HK-2 (cell line): Measurements from ENCODE around the gene TTC34.
"Not testable (repeated sequence)": the region's sequence is repeated elsewhere in the genome, so short reads cannot be mapped to it uniquely, and the experiment has no call there.

ENCODE experiments used
- DNase-seq: peaks from one replicate; pipeline ENCODE4 v3.0.0-alpha.2; 2018; ENCODE audit not compliant: unreplicated experiment

Gene TTC34

DNA sequence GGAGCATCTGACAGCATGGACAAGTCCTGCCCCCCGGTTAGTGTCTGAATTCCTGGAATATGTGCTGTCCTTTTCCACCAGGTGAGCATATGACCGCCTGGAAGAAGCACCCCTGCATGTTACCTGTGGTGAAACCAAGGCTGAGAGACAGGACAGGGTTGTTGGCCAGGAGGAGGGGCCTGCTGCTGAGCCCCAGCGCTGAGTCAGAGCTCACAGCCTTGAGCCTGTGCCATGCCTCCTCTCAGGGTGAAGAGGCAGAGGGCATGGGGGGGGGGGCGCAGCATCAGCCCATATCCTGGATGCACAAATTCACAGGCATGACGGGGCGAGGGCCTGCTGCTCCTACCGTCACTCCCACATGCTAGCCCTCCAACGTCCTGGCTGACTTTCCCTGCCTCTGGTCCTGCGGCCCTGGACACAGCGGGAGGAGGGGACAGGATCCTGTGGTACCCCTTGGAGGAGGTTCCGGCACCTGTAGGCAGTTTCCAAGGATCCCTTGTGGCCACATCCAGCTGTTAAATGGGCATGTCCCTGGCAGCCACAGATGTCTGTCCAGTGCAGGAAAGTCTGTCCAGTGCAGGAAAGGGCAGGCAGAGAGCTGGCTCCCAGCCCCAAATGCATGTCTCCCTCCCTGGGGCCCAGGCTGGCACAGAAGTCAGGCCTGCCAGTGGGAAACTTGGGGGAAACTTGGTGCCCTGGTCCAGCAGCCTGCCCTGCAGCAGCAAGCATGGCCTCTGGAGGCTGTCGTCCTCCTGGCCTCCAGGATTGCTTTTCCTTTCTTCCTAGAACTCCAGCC, 23.9 kb downstream of the TTC34 start:
- no peak for DNase-seq

DNA sequence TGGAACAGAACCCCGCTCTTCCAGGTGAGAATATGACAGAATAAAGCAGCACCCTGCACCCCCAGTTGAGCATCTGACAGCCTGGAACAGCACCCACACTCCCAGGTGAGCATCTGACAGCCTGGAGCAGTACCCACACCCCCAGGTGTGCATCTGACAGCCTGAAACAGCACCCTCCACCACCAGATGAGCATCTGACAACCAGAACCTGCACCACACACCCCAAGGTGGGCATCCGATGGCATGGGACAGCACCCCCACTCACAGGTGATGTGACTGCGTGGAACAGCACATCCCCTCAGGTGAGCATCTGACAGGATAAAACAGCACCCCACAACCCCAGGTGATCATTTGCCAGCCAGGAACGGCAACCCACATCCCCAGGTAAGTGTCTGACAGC, 26.2 kb downstream of the TTC34 start:
- DNase-seq, result not testable (repeated sequence)

DNA sequence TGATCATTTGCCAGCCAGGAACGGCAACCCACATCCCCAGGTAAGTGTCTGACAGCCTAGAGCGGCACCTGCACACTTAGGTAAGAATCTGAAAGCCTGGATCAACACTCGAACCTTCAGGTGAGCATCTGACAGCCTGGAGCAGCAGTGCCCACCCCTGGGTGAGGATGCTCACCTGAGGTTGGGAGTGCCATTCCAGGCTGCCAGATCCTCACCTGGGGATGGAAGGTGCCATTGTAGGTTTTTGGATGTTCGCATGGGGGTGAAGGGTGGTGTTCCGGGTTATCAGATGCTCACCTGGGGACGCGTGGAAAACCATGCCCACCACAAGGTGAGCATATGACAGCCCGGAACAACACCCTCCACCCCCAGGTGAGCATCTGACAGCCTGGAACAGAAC, 33.4 kb downstream of the TTC34 start:
- not testable (repeated sequence) for DNase-seq

DNA sequence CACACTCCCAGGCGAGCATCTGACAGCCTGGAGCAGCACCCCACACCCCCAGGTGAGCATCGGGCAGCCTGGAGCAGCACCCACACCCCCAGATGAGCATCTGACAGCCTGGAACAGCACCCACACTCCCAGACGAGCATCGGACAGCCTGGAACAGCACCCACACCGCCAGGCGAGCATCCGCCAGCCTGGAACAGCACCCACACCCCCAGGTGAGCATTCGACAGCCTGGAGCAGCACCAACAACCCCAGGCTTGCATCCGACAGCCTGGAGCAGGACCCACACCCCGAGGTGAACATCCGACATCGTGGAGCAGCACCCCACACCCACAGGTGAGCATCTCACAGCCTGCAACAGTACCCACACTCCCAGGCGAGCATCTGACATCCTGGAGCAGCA, 42.1 kb downstream of the TTC34 start:
- DNase-seq, result not testable (repeated sequence)

DNA sequence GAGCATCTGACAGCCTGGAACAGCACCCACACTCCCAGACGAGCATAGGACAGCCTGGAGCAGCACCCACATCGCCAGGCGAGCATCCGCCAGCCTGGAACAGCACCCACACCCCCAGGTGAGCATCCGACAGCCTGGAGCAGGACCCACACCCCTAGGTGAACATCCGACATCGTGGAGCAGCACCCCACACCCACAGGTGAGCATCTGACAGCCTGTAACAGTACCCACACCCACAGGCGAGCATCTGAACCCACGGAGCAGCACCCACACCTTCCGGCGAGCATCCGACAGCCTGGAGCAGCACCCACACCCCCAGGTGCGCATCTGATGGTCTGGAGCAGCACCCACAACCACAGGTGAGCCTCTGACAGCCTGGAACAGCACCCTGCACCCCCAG, 44.0 kb downstream of the TTC34 start:
- not testable (repeated sequence) for DNase-seq

DNA sequence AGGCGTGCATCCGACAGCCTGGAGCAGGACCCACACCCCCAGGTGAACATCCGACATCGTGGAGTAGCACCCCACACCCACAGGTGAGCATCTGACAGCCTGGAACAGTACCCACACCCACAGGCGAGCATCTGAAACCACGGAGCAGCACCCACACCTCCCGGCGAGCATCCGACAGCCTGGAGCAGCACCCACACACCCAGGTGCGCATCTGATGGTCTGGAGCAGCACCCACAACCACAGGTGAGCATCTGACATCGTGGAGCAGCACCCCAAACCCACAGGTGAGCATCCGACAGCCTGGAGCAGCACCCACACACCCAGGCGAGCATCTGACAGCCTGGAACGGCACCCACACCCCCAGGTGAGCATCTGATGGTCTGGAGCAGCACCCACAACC, 46.1 kb downstream of the TTC34 start:
- not testable (repeated sequence) for DNase-seq

DNA sequence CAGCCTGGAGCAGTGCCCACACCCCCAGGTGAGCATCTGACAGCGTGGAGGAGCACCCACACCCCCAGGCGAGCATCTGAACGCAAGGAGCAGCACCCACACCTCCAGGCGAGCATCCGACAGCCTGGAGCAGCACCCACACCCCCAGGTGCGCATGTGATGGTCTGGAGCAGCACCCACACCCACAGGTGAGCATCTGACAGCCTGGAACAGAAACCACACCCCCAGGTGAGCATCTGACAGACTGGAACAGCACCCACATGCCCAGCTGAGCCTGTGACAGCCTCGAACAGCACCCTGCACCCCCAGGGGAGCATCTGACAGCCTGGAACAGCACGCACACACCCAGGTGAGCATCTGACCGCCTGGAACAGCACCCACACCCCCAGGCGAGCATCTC, 46.9 kb downstream of the TTC34 start:
- DNase-seq, result not testable (repeated sequence)

DNA sequence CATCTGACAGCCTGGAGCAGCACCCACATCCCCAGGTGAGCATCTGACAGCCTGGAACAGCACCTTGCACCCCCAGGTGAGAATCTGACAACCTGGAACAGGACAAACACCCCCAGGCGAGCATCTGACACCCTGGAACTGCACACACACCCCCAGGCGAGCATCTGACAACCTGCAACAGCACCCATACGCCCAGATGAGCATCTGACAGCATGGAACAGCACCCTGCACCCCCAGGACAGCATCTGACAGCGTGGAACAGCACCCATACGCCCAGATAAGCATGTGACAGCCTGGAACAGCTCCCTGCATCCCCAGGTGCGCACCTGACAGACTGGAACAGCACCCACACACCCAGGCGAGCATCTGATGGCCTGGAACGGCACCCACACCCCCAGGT, 49.0 kb downstream of the TTC34 start:
- DNase-seq, result not testable (repeated sequence)

DNA sequence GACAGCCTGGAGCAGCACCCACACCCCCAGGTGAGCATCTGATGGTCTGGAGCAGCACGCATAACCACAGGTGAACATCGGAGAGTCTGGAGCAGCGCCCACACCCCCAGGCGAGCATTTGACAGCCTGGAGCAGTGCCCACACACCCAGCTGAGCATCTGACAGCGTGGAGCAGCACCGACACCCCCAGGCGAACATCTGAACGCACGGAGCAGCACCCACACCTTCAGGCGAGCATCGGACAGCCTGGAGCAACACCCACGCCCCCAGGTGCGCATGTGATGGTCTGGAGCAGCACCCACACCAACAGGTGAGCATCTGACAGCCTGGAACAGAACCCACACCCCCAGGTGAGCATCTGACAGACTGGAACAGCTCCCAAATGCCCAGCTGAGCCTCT, 49.6 kb downstream of the TTC34 start:
- not testable (repeated sequence) for DNase-seq

DNA sequence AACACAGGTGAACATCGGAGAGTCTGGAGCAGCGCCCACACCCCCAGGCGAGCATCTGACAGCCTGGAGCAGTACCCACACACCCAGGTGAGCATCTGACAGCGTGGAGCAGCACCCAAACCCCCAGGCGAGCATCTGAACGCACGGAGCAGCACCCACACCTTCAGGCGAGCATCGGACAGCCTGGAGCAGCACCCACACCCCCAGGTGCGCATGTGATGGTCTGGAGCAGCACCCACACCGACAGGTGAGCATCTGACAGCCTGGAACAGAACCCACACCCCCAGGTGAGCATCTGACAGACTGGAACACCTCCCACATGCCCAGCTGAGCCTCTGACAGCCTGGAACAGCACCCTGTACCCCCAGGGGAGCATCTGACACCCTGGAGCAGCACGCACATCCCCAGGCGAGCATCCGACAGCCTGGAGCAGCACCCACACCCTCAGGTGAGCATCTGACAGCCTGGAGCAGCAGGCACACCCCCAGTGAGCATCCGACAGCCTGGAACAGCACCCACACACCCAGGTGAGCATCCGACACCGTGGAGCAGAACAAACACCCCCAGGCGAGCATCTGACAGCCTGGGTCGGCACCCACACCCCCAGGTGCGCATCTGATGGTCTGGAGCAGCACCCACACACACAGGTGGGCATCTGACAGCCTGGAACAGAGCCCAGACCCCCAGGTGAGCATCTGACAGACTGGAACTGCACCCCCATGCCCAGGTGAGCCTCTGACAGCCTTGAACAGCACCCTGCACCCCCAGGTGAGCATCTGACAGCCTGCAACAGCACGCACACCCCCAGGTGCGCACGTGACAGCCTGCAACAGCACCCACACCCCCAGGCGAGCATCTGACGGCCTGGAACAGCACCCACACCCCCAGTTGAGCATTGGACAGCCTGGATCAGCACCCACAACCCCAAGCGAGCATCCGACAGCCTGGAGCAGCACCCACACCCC, 50.4 kb downstream of the TTC34 start:
- not testable (repeated sequence) for DNase-seq

DNA sequence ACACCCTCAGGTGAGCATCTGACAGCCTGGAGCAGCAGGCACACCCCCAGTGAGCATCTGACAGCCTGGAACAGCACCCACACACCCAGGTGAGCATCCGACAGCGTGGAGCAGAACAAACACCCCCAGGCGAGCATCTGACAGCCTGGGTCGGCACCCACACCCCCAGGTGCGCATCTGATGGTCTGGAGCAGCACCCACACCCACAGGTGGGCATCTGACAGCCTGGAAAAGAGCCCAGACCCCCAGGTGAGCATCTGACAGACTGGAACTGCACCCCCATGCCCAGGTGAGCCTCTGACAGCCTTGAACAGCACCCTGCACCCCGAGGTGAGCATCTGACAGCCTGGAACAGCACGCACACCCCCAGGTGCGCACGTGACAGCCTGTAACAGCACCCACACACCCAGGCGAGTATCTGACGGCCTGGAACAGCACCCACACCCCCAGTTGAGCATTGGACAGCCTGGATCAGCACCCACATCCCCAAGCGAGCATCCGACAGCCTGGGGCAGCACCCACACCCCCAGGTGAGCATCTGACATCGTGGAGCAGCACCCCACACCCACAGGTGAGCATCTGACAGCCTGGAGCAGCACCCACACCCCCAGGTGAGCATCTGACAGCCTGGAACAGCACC, 51.3 kb downstream of the TTC34 start:
- not testable (repeated sequence) for DNase-seq

DNA sequence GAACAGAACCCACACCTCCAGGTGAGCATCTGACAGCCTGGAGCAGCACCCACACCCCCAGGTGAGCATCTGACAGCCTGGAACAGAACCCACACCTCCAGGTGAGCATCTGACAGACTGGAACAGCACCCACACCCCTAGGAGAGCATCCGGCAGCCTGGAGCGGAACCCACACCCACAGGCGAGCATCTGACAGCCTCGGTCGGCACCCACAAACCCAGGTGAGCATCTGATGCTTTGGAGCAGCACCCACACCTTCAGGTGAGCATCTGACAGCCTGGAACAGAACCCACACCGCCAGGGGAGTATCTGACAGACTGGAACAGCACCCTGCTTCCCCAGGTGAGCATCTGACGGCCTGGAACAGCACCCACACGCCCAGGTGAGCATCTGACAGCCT, 52.9 kb downstream of the TTC34 start:
- DNase-seq, result not testable (repeated sequence)

DNA sequence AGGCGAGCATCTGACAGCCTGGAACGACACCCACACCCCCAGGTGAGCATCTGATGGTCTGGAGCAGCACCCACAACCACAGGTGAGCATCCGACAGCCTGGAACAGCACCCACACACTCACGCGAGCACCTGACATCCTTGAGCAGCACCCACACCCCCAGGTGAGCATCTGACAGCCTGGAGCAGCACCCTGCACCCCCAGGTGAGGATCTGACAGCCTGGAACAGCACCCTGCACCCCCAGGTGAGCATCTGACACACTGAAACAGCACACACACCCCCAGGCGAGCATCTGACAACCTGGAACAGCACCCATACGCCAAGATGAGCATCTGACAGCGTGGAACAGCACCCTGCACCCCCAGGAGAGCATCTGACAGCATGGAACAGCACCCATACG, 106.7 kb downstream of the TTC34 start:
- DNase-seq, result not testable (repeated sequence)

DNA sequence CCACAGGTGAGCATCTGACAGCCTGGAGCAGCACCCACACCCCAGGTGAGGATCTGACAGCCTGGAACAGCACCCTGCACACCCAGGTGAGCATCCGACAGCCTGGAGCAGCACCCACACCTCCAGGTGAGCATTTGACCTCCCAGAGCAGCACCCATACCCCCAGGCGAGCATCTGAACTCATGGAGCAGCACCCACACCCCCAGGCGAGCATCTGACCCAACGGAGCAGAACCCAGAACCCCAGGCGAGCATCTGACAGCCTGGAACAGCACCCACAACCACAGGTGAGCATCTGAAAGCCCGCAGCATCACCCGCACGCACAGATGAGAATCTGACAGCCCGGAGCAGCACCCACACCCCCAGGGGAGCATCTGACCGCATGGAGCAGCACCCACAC, 111.3 kb downstream of the TTC34 start:
- DNase-seq, result not testable (repeated sequence)

DNA sequence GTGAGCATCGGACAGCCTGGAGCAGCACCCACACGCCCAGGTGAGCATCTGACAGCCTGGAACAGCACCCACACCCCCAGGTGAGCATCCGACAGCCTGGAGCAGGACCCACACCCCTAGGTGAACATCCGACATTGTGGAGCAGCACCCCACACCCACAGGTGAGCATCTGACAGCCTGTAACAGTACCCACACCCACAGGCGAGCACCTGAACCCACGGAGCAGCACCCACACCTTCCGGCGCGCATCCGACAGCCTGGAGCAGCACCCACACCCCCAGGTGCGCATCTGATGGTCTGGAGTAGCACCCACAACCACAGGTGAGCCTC, 113.2 kb downstream of the TTC34 start:
- not testable (repeated sequence) for DNase-seq

DNA sequence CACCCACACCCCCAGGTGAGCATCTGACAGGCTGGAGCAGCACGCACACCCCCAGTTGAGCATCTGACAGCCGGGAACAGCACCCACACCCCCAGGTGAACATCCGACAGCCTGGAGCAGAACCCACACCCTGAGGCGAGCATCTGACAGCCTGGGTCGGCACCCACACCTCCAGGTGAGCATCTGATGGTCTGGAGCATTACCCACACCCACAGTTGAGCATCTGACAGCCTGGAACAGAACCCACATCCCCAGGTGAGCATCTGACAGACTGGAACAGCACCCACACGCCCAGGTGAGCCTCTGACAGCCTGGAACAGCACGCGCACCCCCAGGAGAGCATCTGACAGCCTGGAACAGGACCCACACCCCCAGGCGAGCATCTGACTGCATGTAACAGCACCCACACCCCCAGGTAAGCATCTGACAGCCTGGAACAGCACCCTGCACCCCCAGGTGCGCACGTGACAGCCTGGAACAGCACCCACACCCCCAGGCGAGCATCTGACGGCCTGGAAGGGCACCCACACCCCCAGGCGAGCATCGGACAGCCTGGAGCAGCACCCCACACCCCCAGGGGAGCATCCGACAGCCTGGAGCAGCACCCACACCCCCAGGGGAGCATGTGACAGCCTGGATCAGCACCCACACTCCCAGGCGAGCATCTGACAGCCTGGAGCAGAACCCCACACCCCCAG, 113.7 kb downstream of the TTC34 start:
- not testable (repeated sequence) for DNase-seq

DNA sequence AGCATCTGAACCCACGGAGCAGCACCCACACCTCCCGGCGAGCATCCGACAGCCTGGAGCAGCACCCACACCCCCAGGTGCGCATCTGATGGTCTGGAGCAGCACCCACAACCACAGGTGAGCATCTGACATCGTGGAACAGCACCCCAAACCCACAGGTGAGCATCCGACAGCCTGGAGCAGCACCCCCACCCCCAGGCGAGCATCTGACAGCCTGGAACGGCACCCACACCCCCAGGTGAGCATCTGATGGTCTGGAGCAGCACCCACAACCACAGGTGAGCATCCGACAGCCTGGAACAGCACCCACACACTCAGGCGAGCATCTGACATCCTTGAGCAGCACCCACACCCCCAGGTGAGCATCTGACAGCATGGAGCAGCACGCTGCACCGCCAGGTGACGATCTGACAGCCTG, 114.3 kb downstream of the TTC34 start:
- DNase-seq, result not testable (repeated sequence)

DNA sequence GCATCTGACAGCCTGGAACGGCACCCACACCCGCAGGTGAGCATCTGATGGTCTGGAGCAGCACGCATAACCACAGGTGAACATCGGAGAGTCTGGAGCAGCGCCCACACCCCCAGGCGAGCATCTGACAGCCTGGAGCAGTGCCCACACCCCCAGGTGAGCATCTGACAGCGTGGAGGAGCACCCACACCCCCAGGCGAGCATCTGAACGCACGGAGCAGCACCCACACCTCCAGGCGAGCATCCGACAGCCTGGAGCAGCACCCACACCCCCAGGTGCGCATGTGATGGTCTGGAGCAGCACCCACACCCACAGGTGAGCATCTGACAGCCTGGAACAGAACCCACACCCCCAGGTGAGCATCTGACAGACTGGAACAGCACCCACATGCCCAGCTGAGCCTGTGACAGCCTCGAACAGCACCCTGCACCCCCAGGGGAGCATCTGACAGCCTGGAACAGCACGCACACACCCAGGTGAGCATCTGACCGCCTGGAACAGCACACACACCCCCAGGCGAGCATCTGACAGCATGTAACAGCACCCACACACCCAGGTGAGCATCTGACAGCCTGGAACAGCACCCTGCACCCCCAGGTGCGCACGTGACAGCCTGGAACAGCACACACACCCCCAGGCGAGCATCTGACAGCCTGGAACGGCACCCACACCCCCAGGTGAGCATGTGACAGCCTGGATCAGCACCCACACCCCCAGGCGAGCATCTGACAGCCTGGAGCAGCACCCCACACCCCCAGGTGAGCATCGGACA, 115.2 kb downstream of the TTC34 start:
- DNase-seq, result not testable (repeated sequence)

DNA sequence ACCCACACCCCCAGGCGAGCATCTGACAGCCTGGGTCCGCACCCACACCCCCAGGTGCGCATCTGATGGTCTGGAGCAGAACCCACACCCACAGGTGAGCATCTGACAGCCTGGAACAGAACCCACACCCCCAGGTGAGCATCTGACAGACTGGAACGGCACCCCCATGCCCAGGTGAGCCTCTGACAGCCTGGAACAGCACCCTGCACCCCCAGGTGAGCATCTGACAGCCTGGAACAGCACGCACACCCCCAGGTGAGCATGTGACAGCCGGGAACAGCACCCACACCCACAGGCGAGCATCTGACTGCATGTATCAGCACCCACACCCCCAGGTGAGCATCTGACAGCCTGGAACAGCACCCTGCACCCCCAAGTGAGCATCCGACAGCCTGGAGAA, 115.8 kb downstream of the TTC34 start:
- DNase-seq, result not testable (repeated sequence)

DNA sequence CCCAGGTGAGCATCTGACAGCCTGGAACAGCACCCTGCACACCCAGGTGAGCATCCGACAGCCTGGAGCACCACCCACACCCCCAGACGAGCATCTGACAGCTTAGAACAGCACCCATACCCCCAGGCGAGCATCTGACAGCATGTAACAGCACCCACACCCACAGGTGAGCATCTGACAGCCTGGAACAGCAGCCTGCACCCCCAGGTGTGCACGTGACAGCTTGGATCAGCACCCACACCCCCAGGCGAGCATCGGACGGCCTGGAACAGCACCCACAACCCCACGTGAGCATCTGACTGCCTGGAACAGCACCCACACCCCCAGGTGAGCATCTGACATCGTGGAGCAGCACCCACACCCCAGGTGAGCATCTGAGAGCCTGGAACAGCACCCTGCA, 116.6 kb downstream of the TTC34 start:
- DNase-seq, result not testable (repeated sequence)

DNA sequence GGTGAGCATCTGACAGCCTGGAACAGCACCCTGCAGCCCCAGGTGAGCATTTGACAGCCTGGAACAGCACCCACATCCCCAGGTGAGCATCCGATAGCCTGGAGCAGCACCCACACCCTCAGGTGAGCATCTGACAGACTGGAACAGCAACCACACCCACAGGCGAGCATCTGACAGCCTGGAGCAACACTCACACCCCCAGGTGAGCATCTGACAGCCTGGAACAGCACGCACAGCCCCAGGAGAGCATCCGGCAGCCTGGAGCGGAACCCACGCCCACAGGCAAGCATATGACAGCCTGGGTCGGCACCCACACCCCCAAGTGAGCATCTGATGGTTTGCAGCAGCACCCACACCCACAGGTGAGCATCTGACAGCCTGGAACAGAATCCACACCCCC, 117.5 kb downstream of the TTC34 start:
- not testable (repeated sequence) for DNase-seq
